Lower leg skin (tissue), 3 donors: ENCODE results near the gene ZNF224.

Experiments used
- CTCF ChIP-seq, 3 donors: fragments of 450-650 bp; IDR thresholded peaks; one replicate each; pipeline ENCODE4 v1.5.1; 2016; ENCODE audit warnings: antibody characterized with exemption in 3 of 3, mild to moderate bottlenecking in 3 of 3, moderate library complexity in 2 of 3
- POLR2A ChIP-seq, 2 donors: fragments of 450-650 bp; IDR thresholded peaks; one replicate each; pipeline ENCODE4 v1.6.1; 2016 to 2017; ENCODE audit warnings: antibody characterized with exemption in 2 of 2, mild to moderate bottlenecking in 1 of 2, moderate library complexity in 1 of 2

- TF ChIP-seq CTCF (IDR thresholded peaks at IDR 0.05) (no peak), POLR2A (IDR thresholded peaks at IDR 0.05) (no peak)
Observed at GRCh38 chr19:44111910-44112463, 17.8 kb downstream of the ZNF224 start.
